Thoracic aorta (tissue), 2 donors: Measurements from ENCODE around the gene SAMD8. TPM values are rescaled to one million over a fixed set of nuclear protein-coding genes. Genes with fewer than 3 reads are reported as not detected.

ENCODE experiments used
- ATAC-seq: fragments of 150-250 bp; one replicate; pipeline ENCODE4 v1.8.0; 2017; ENCODE audit warnings: low read depth; ENCODE audit not compliant: insufficient number of reproducible peaks, low FRiP score
- DNase-seq: peaks from one replicate; pipeline ENCODE4 v3.0.0-alpha.2; 2020; ENCODE audit warnings: low spot score
- H3K27ac ChIP-seq, 2 donors: fragments of 200-600 bp; sonication (generic); 1 replicate in 1 of 2; 2 replicates in 1 of 2; pipeline ENCODE4 v1.5.1; 2016; ENCODE audit warnings: mild to moderate bottlenecking in 2 of 2, moderate library complexity in 2 of 2
- H3K27me3 ChIP-seq: fragments of 200-600 bp; sonication (generic); replicated peaks from 2 replicates; pipeline ENCODE4 v1.6.0; 2016; ENCODE audit warnings: mild to moderate bottlenecking; ENCODE audit not compliant: insufficient read depth
- H3K36me3 ChIP-seq: fragments of 200-600 bp; sonication (generic); one replicate; pipeline ENCODE4 v1.5.1; 2016
- H3K4me1 ChIP-seq, 2 donors: fragments of 200-600 bp; sonication (generic); 1 replicate in 1 of 2; 2 replicates in 1 of 2; pipeline versions ENCODE4 v1.5.1 to v1.6.0; 2016; ENCODE audit warnings: low read depth in 2 of 2, mild to moderate bottlenecking in 1 of 2; ENCODE audit not compliant: control insufficient read depth in 1 of 2
- H3K4me3 ChIP-seq: fragments of 200-600 bp; sonication (generic); 2 replicates; pipeline ENCODE4 v1.5.1; 2016; ENCODE audit warnings: mild to moderate bottlenecking
- H3K9me3 ChIP-seq: fragments of 200-600 bp; sonication (generic); 2 replicates; pipeline ENCODE4 v1.5.1; 2016
- CTCF ChIP-seq: fragments of 200-600 bp; sonication (generic); IDR thresholded peaks from one replicate; pipeline ENCODE4 v1.5.1; 2019; ENCODE audit warnings: antibody characterized with exemption
- total RNA-seq, 2 donors: library from RNA; depleted of rRNA; stranded (reverse); fragments of >200 nt; gene quantifications; one replicate each; pipeline versions ENCODE4 v1.1.0 to v1.2.3, GENCODE V29; 2016

SAMD8 gene
- total RNA-seq, 2 donors from 2014 or later, result 22.7 to 51.5 TPM

DNA sequence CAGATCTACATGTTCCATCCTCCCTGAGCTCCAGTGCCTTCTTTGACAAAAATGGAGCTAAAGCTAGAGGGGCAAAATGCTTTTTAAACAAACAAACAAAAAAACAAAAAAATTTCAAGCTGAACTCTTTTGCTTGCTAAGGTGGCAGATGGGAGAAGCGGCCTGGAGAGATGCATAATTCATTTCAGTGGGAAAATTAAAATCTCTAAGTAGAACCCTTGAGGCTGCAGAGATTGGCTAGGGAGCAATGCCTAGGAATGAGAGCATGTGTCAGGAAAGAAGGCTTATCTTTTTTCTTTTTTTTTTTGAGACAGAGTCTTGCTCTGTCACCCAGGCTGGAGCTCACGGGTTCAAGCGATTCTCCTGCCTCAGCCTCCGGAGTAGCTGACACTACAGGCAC, 46.4 kb upstream of the SAMD8 start:
- H3K4me3 ChIP-seq, result no peak overlapping the region
- no peaks in the 10 kb centered on the region for H3K36me3 ChIP-seq
- no peaks in the 10 kb centered on the region for H3K9me3 ChIP-seq
- DNase-seq (no peak), ATAC-seq (no peak)
- peaks cover 3 to 11% of the 10 kb centered on the region in 2 donors for H3K4me1 ChIP-seq
- TF ChIP-seq CTCF, result no peak
- H3K27me3 ChIP-seq, result no peaks in the 10 kb centered on the region
- peak overlapping the region in 1 of 2 donors; percentile 47 for H3K27ac ChIP-seq

- Histone ChIP-seq H3K9me3 (no peaks in the 10 kb centered on the region), H3K36me3 (no peaks in the 10 kb centered on the region), H3K27ac (no peak overlapping the region), H3K27me3 (no peaks in the 10 kb centered on the region), H3K4me1 (peaks cover 3 to 11% of the 10 kb centered on the region in 2 donors), H3K4me3 (no peak overlapping the region)
- no peak for DNase-seq
- ATAC-seq, result no peak
- TF ChIP-seq CTCF, result no peak
Observed at GRCh38 chr10:75066271-75066670, 45.2 kb upstream of the SAMD8 start.

GRCh38 chr10:75067272-75067671, 44.2 kb upstream of the SAMD8 start:
- ATAC-seq, result no peak

GRCh38 chr10:75068523-75068922, 42.9 kb upstream of the SAMD8 start:
- Histone ChIP-seq H3K27me3 (no peaks in the 10 kb centered on the region), H3K4me3 (no peak overlapping the region), H3K4me1 (peaks cover 3 to 11% of the 10 kb centered on the region in 2 donors), H3K9me3 (no peaks in the 10 kb centered on the region), H3K36me3 (no peaks in the 10 kb centered on the region), H3K27ac (no peak overlapping the region)
- TF ChIP-seq CTCF, result no peak
- no peak for DNase-seq
- ATAC-seq, result no peak

More at GRCh38 chr10:75067272-75067671, 44.2 kb upstream of the SAMD8 start:
- TF ChIP-seq CTCF, result no peak
- DNase-seq, result no peak
- Histone ChIP-seq H3K4me3 (no peak overlapping the region), H3K36me3 (no peaks in the 10 kb centered on the region), H3K27ac (no peak overlapping the region), H3K9me3 (no peaks in the 10 kb centered on the region), H3K27me3 (no peaks in the 10 kb centered on the region), H3K4me1 (peaks cover 3 to 11% of the 10 kb centered on the region in 2 donors)

DNA sequence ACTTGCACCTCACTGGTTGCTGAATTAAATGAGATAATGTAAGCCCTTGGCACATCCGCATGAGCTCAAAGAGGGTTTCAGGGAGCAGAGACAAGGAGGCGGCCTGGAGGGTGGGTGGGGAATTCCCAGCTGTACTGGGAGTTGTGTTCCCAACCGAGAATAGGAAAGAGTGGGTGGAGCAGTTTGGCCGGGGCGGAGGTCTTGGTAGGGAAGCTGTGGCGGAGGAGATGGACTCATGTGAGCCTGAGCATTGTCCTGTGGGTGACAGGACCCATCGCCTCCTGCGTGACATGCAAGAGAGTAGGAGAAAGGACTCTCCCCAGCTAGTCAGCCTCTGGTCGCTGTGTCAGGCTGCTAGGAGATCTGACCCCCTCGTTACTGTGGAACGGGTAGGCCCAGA, 41.0 kb upstream of the SAMD8 start:
- no peak overlapping the region for H3K4me3 ChIP-seq
- no peak overlapping the region for H3K27ac ChIP-seq
- DNase-seq, result no peak
- TF ChIP-seq CTCF, result no peak
- peaks cover 0 to 4% of the 10 kb centered on the region in 2 donors for H3K4me1 ChIP-seq
- ATAC-seq, result no peak
- no peaks in the 10 kb centered on the region for H3K36me3 ChIP-seq
- no peaks in the 10 kb centered on the region for H3K9me3 ChIP-seq
- no peaks in the 10 kb centered on the region for H3K27me3 ChIP-seq
